ENCODE results near the gene HYLS1. TPM values are rescaled to one million over a fixed set of nuclear protein-coding genes. Genes with fewer than 3 reads are reported as not detected.

Gene HYLS1
- total and polyA plus RNA-seq, 2 experiments from 2014 or later = 14.6 to 25.7 TPM

- peak; percentile 91 for ATAC-seq
- TF ChIP-seq POLR2AphosphoS5 (IDR thresholded peaks at IDR 0.05; ENCODE audit: low read depth) = no peak
- peak; percentile 88 to 95 for TF ChIP-seq CTCF (conservative IDR thresholded peaks at IDR 0.05; ENCODE audit: low read depth in 2 of 2)
- TF ChIP-seq ZNF462 (CRISPR knock-in tag; IDR thresholded peaks at IDR 0.05) = no peak
Observed at GRCh38 chr11:125923012-125923579, 35.6 kb downstream of the HYLS1 start.

GRCh38 chr11:125923633-125924032 lies 36.2 kb downstream of the HYLS1 start:
- peaks cover 17% of the 10 kb centered on the region for H3K4me1 Mint-ChIP-seq
- H3K27me3 ChIP-seq (ENCODE audit: insufficient read depth) = no peaks in the 10 kb centered on the region
- no peaks in the 10 kb centered on the region for H3K9me3 Mint-ChIP-seq
- H3K27ac ChIP-seq (ENCODE audit: low read depth) = no peak overlapping the region
- no peaks in the 10 kb centered on the region for H4K20me1 ChIP-seq (replicated peaks; ENCODE audit: insufficient read depth)
- H3K27me3 Mint-ChIP-seq (ENCODE audit: insufficient read depth, low read depth, poor library complexity) = peaks cover 5% of the 10 kb centered on the region
- H3K36me3 Mint-ChIP-seq (ENCODE audit: low read depth) = no peaks in the 10 kb centered on the region
- H3K79me2 ChIP-seq (replicated peaks; ENCODE audit: insufficient read depth) = no peaks in the 10 kb centered on the region
- no peaks in the 10 kb centered on the region for H3K9me2 ChIP-seq (ENCODE audit: insufficient read depth)
- ATAC-seq (no peak), DNase-seq (ENCODE audit: low spot score) (no peak)
- no peak overlapping the region for H3K27ac Mint-ChIP-seq
- H3K4me3 Mint-ChIP-seq = no peak overlapping the region
- H3F3A ChIP-seq (replicated peaks; ENCODE audit: low read depth) = no peaks in the 10 kb centered on the region
- H2AFZ ChIP-seq = no peak overlapping the region
- H3K36me3 ChIP-seq (ENCODE audit: insufficient read depth) = no peaks in the 10 kb centered on the region
- no peak overlapping the region for H3K4me2 ChIP-seq
- no peaks in the 10 kb centered on the region for H3K4me1 ChIP-seq (ENCODE audit: insufficient read depth)
- no peak overlapping the region for H3K4me3 ChIP-seq
- TF ChIP-seq, protein P1, sequence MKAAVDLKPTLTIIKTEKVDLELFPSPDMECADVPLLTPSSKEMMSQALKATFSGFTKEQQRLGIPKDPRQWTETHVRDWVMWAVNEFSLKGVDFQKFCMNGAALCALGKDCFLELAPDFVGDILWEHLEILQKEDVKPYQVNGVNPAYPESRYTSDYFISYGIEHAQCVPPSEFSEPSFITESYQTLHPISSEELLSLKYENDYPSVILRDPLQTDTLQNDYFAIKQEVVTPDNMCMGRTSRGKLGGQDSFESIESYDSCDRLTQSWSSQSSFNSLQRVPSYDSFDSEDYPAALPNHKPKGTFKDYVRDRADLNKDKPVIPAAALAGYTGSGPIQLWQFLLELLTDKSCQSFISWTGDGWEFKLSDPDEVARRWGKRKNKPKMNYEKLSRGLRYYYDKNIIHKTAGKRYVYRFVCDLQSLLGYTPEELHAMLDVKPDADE (IDR thresholded peaks at IDR 0.05) = no peak
- TF ChIP-seq EZH2 (IDR thresholded peaks at IDR 0.05; ENCODE audit: low read depth, unreplicated experiment) = no peak
- no peak for TF ChIP-seq JUNB (IDR thresholded peaks at IDR 0.05; ENCODE audit: unreplicated experiment)
- no peak for TF ChIP-seq EZH2phosphoT487 (IDR thresholded peaks at IDR 0.05; ENCODE audit: unreplicated experiment)
- TF ChIP-seq CTCF (conservative IDR thresholded peaks at IDR 0.05; ENCODE audit: low read depth in 2 of 2) = no peak
- TF ChIP-seq ZNF331 (CRISPR knock-in tag; IDR thresholded peaks at IDR 0.05; ENCODE audit: low read depth) = no peak
- TF ChIP-seq NANOG (IDR thresholded peaks at IDR 0.05; ENCODE audit: borderline replicate concordance) = no peak

More at GRCh38 chr11:125923012-125923579, 35.6 kb downstream of the HYLS1 start:
- DNase-seq (ENCODE audit: low spot score) = peak; percentile 92
- Mint-ChIP-seq H3K36me3 (ENCODE audit: low read depth) (no peaks in the 10 kb centered on the region), H3K9me3 (no peaks in the 10 kb centered on the region), H3K27me3 (ENCODE audit: insufficient read depth, low read depth, poor library complexity) (peaks cover 5% of the 10 kb centered on the region), H3K4me3 (no peak overlapping the region), H3K4me1 (peaks cover 20% of the 10 kb centered on the region), H3K27ac (no peak overlapping the region)
- H3K27me3 ChIP-seq (ENCODE audit: insufficient read depth) = no peaks in the 10 kb centered on the region
- H3K79me2 ChIP-seq (replicated peaks; ENCODE audit: insufficient read depth) = no peaks in the 10 kb centered on the region
- H3K4me1 ChIP-seq (ENCODE audit: insufficient read depth) = no peaks in the 10 kb centered on the region
- H2AFZ ChIP-seq = no peak overlapping the region
- no peaks in the 10 kb centered on the region for H3K9me2 ChIP-seq (ENCODE audit: insufficient read depth)
- H3F3A ChIP-seq (replicated peaks; ENCODE audit: low read depth) = no peaks in the 10 kb centered on the region
- H3K4me2 ChIP-seq = no peak overlapping the region
- H3K27ac ChIP-seq (ENCODE audit: low read depth) = no peak overlapping the region
- no peaks in the 10 kb centered on the region for H4K20me1 ChIP-seq (replicated peaks; ENCODE audit: insufficient read depth)
- H3K4me3 ChIP-seq = no peak overlapping the region
- H3K36me3 ChIP-seq (ENCODE audit: insufficient read depth) = no peaks in the 10 kb centered on the region

Data from GM23338 (cell line).